Panc1 (cell line): ENCODE results near the gene TRAPPC6A. TPM values are rescaled to one million over a fixed set of nuclear protein-coding genes. Genes with fewer than 3 reads are reported as not detected.

Experiments used
- ATAC-seq: fragments of 200-7000 bp; cut with Tn5 transposase; 2 replicates; pipeline ENCODE4 v1.9.1; 2020; ENCODE audit warnings: mild to moderate bottlenecking, moderate library complexity
- BruUV-seq: library from RNA; stranded (reverse); fragments of 400-500 nt; replicated peaks from 2 replicates; lab custom pipeline; 2021; lab: Mats Ljungman, UMichigan
- CTCF ChIA-PET: fragments of 300-600 bp; sonication (Branson Sonifier 250); formaldehyde crosslinking; loops from one replicate; lab custom pipeline; 2022; ENCODE audit warnings: antibody characterized with exemption; lab: Charles Lee
- POLR2A ChIA-PET: fragments of 300-600 bp; sonication (Branson Sonifier 250); formaldehyde crosslinking; loops from one replicate; lab custom pipeline; 2022; ENCODE audit warnings: antibody characterized with exemption; lab: Charles Lee
- DNase-seq: peaks from one replicate; pipeline ENCODE4 v3.0.0-alpha.2; 2010; ENCODE audit warnings: low read depth, low spot score
- H3K27ac ChIP-seq: 2 replicates; pipeline ENCODE4 v1.5.1; 2011; ENCODE audit warnings: mild to moderate bottlenecking, low read length, inconsistent platforms
- H3K27me3 ChIP-seq: fragments of 200-500 bp; sonication (Bioruptor generic); 2 replicates; pipeline ENCODE4 v1.6.0; 2014; ENCODE audit warnings: low read length, inconsistent platforms; ENCODE audit not compliant: control insufficient read depth, insufficient read depth
- H3K36me3 ChIP-seq: fragments of 200-500 bp; sonication (Bioruptor generic); 2 replicates; pipeline ENCODE4 v1.5.1; 2014; ENCODE audit warnings: inconsistent platforms, mild to moderate bottlenecking, low read length, moderate library complexity; ENCODE audit not compliant: control insufficient read depth, insufficient read depth
- H3K4me1 ChIP-seq: 2 replicates; pipeline ENCODE4 v1.5.1; 2011; ENCODE audit warnings: inconsistent platforms, mild to moderate bottlenecking, low read length, moderate library complexity; ENCODE audit not compliant: control insufficient read depth, insufficient read depth
- H3K4me3 ChIP-seq, 2 experiments: 2 replicates each; pipeline ENCODE4 v1.5.1; 2011 to 2012; ENCODE audit warnings: low read depth in 2 of 2, low read length in 2 of 2, mild to moderate bottlenecking in 2 of 2, inconsistent platforms in 1 of 2, moderate library complexity in 1 of 2
- H3K9me3 ChIP-seq: fragments of 200-500 bp; sonication (Bioruptor generic); 2 replicates; pipeline ENCODE4 v1.5.1; 2014; ENCODE audit warnings: low read depth, mild to moderate bottlenecking, inconsistent platforms, low read length, moderate library complexity; ENCODE audit not compliant: control insufficient read depth, insufficient read depth
- POLR2AphosphoS5 ChIP-seq: IDR thresholded peaks from 2 replicates; pipeline ENCODE4 v1.6.1; 2012; ENCODE audit warnings: mild to moderate bottlenecking, low read depth, low read length, moderate library complexity
- SIN3A ChIP-seq: IDR thresholded peaks from 2 replicates; pipeline ENCODE4 v1.6.1; 2012; ENCODE audit warnings: low read depth, mild to moderate bottlenecking, low read length, moderate library complexity, borderline replicate concordance; ENCODE audit not compliant: insufficient read depth
- TCF7L2 ChIP-seq: IDR thresholded peaks from 2 replicates; pipeline ENCODE4 v1.6.1; 2011; ENCODE audit warnings: mild to moderate bottlenecking, low read depth, low read length, inconsistent platforms
- in situ Hi-C: cut with HindIII; loops from 2 replicates; pipeline ENCODE4 v1.10.0; 2016; ENCODE audit warnings: low sequenced_read_pairs, low pct_unique_long_range_greater_than_20kb
- intact Hi-C: fragments of 100-400 bp; cut with micrococcal nuclease; formaldehyde crosslinking; loops from one replicate; pipeline ENCODE4 v1.10.0; 2022; ENCODE audit not compliant: unreplicated experiment
- total RNA-seq: library from RNA; stranded (reverse); gene quantifications from one replicate; pipeline ENCODE4 v1.2.1, GENCODE V29; 2021; ENCODE audit not compliant: unreplicated experiment
- TF ChIP-seq, protein P1 (sequence below), 2 experiments: IDR thresholded peaks; 2 replicates each; pipeline ENCODE4 v1.6.1; 2011 to 2012; ENCODE audit warnings: low read depth in 2 of 2, control low read depth in 1 of 2, low read length in 1 of 2, mild to moderate bottlenecking in 1 of 2, moderate library complexity in 1 of 2; ENCODE audit not compliant: insufficient read depth in 1 of 2
- TF ChIP-seq, protein P2 (sequence below): fragments of 450-650 bp; IDR thresholded peaks from 2 replicates; pipeline ENCODE4 v1.5.1; 2017; ENCODE audit warnings: mild to moderate bottlenecking

TRAPPC6A gene
- total RNA-seq, 1 experiment from 2014 or later = 24.7 TPM

DNA sequence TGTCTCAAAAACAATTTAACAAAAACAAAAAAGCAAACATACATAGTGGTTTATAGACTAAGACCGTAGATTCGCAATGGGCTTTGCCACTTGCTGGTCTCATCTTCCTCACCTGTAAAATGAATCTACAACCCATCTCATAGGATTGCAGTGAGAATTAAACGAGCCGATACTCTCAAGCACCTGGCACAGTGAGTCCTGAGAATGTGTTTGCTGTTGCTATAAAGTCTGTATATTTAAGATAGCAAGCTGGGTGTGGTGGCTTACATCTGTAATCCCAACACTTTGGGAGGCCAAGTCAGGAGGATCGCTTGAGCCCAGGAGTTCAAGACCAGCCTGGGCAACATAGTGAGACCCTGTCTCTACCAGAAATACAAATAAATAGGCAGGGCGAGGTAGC lies 44.7 kb upstream of the TRAPPC6A start:
- Histone ChIP-seq H3K4me3 (no peak overlapping the region), H3K27ac (no peak overlapping the region), H3K27me3 (no peaks in the 10 kb centered on the region), H3K9me3 (no peaks in the 10 kb centered on the region), H3K36me3 (no peaks in the 10 kb centered on the region), H3K4me1 (no peaks in the 10 kb centered on the region)
- CTCF ChIA-PET = no interaction called here
- ATAC-seq (no peak), DNase-seq (no peak)
- BruUV-seq = no TSS peak
- TF ChIP-seq SIN3A (no peak), POLR2AphosphoS5 (no peak), TCF7L2 (no peak)
- TF ChIP-seq, protein P1, sequence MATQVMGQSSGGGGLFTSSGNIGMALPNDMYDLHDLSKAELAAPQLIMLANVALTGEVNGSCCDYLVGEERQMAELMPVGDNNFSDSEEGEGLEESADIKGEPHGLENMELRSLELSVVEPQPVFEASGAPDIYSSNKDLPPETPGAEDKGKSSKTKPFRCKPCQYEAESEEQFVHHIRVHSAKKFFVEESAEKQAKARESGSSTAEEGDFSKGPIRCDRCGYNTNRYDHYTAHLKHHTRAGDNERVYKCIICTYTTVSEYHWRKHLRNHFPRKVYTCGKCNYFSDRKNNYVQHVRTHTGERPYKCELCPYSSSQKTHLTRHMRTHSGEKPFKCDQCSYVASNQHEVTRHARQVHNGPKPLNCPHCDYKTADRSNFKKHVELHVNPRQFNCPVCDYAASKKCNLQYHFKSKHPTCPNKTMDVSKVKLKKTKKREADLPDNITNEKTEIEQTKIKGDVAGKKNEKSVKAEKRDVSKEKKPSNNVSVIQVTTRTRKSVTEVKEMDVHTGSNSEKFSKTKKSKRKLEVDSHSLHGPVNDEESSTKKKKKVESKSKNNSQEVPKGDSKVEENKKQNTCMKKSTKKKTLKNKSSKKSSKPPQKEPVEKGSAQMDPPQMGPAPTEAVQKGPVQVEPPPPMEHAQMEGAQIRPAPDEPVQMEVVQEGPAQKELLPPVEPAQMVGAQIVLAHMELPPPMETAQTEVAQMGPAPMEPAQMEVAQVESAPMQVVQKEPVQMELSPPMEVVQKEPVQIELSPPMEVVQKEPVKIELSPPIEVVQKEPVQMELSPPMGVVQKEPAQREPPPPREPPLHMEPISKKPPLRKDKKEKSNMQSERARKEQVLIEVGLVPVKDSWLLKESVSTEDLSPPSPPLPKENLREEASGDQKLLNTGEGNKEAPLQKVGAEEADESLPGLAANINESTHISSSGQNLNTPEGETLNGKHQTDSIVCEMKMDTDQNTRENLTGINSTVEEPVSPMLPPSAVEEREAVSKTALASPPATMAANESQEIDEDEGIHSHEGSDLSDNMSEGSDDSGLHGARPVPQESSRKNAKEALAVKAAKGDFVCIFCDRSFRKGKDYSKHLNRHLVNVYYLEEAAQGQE (IDR thresholded peaks at IDR 0.05; ENCODE audit: insufficient read depth in 1 of 2, low read depth in 2 of 2, low read length in 1 of 2) = no peak
- intact Hi-C loops = no loop called here
- POLR2A ChIA-PET = no interaction called here
- in situ Hi-C loops = no loop called here

- POLR2A ChIA-PET = no interaction called here
- H3K4me1 ChIP-seq = no peaks in the 10 kb centered on the region
- ATAC-seq (no peak), DNase-seq (no peak)
- CTCF ChIA-PET = interaction anchor here (0.7 kb wide), 1 partner anchor 52 kb away, joined by 8 read pairs; no protein-coding TSS in a partner anchor
- no peaks in the 10 kb centered on the region for H3K9me3 ChIP-seq
- no peaks in the 10 kb centered on the region for H3K36me3 ChIP-seq
- H3K4me3 ChIP-seq = no peak overlapping the region
- no peaks in the 10 kb centered on the region for H3K27me3 ChIP-seq
- in situ Hi-C loops = no loop called here
- intact Hi-C loops = no loop called here
- TF ChIP-seq, protein P2, sequence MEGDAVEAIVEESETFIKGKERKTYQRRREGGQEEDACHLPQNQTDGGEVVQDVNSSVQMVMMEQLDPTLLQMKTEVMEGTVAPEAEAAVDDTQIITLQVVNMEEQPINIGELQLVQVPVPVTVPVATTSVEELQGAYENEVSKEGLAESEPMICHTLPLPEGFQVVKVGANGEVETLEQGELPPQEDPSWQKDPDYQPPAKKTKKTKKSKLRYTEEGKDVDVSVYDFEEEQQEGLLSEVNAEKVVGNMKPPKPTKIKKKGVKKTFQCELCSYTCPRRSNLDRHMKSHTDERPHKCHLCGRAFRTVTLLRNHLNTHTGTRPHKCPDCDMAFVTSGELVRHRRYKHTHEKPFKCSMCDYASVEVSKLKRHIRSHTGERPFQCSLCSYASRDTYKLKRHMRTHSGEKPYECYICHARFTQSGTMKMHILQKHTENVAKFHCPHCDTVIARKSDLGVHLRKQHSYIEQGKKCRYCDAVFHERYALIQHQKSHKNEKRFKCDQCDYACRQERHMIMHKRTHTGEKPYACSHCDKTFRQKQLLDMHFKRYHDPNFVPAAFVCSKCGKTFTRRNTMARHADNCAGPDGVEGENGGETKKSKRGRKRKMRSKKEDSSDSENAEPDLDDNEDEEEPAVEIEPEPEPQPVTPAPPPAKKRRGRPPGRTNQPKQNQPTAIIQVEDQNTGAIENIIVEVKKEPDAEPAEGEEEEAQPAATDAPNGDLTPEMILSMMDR = no peak
- TF ChIP-seq POLR2AphosphoS5 = no peak
- TF ChIP-seq SIN3A = no peak
- TF ChIP-seq TCF7L2 = no peak
- TF ChIP-seq, protein P1 (IDR thresholded peaks at IDR 0.05; ENCODE audit: insufficient read depth in 1 of 2, low read depth in 2 of 2, low read length in 1 of 2) = no peak
- H3K27ac ChIP-seq = no peak overlapping the region
- no TSS peak for BruUV-seq
Measured at GRCh38 chr19:45218911-45219743, 41.1 kb upstream of the TRAPPC6A start.
